Measurements from ENCODE around the gene CDA.

Gene CDA

DNA sequence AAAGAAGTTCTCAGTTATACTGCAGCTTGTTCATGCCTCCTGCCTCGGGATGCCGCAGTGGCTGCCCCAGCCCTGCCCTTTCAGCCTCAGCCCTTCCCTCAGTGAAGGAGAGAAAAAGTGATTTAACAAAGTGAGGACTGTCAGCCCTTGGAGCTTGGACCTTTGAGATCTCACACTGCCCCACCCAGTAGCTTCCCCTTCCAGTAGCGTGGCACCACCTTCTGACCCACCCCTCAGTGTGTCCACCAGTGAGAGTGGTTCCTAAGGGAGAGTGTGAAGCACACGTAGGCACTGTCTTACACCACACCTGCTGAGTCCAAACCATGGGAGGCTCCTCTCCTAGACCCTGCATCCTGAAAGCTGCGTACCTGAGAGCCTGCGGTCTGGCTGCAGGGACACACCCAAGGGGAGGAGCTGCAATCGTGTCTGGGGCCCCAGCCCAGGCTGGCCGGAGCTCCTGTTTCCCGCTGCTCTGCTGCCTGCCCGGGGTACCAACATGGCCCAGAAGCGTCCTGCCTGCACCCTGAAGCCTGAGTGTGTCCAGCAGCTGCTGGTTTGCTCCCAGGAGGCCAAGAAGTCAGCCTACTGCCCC lies at the start of gene CDA:
CDA (plus strand) TSS at position 464 of the 592 bp plus-strand sequence; CDS start at position 497, 33 bp downstream.
- DNase-seq: no peak

DNA sequence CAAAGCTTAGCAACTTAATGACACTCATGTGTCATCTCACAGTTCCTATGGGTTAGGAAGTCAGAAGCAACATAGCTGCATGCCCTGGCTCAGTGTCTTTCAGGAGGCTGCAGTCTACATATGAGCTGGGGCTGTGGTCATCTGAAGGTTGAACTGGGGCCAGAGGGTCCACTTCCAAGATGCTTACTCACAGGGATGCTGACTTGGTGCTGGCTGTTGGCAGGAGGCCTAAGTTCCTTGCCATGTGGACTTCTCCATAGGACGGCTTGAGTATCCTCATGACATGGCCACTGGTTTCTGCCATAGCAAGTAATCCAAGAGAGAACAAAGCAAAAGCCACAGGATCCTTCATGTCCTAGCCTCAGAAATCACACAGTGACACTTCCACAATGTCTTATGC lies 48.6 kb upstream of the CDA start:
- no peak for DNase-seq

DNA sequence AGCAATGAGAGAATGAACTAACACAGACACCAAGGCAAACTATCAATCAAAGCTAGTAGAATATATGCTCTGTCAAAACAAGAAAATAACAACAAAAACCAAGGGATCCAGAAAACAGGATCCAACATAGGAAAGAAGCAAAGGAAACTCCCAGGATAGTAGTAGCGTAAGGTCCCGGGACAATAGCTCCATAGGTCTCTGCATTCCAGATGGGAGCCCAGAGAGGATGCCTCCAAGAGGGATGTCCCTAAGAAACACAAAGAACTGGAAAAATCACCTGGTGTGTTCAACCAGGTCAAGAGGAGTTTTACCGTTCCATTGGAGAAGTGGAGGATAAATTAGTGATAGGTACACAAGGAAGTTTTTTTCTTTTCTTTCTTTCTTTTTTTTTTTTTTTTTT lies 42.3 kb upstream of the CDA start:
- DNase-seq: no peak

DNA sequence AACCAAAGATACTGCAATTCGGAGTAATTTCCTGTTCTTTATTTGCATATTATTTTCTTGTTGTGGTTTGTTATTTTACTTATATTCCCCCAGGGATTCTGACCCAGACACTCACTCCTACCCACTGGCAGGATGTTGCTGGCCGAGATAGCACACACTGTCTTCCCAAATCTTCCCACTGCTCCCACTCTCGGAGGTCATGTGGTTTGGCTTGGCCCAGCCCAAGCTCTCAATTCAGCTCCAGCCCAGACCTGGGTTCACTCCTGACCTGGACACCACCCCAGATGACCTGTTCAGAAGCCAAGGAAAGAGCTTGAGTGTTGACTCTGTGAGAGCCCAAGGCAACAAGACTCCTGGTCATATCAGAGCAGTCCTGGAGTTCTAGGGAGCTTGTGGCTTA lies 37.7 kb upstream of the CDA start:
- DNase-seq: no peak

DNA sequence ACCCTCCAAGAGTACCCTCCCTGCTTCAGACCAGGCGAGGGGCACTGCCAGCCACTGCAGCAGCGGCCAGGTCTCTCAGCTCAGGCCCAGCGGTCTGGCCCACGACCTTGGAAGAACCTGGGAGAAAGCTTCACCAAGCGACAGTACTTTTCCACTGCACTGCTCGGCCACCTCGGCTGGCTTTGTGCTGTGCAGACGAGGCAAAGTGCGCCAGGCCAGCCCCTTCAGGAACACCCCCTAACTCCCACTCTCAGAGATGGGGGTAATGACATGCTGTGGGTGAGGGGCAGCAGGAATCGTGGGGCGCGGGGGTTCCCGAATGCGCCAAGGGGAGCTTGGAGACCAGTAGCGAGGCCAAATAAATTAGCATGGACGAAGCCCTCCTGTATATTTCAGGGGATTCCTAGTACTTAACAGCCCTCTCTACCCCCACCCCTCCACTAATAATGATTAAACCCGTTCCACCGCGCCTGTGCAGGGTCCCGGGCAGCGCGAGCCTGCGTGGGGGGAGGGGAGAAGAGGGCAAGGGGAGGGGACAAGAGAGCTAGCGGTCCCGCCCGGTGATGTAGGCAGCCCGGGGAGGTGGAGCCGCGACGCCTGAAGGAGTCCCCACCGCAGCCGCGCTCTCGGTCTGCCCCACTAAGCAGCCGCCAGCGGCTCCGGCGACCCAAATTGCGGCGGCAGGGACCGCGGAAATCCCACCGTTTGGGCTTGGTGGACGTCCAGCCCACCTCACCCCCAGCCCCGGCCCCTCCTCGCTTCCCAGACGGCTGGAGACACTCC lies 36.8 kb upstream of the CDA start, which contains the start of gene FAM43B:
FAM43B (plus strand) TSS at position 629 of the 783 bp plus-strand sequence. CDS start 401 bp downstream, outside the sequence.
- DNase-seq: no peak

DNA sequence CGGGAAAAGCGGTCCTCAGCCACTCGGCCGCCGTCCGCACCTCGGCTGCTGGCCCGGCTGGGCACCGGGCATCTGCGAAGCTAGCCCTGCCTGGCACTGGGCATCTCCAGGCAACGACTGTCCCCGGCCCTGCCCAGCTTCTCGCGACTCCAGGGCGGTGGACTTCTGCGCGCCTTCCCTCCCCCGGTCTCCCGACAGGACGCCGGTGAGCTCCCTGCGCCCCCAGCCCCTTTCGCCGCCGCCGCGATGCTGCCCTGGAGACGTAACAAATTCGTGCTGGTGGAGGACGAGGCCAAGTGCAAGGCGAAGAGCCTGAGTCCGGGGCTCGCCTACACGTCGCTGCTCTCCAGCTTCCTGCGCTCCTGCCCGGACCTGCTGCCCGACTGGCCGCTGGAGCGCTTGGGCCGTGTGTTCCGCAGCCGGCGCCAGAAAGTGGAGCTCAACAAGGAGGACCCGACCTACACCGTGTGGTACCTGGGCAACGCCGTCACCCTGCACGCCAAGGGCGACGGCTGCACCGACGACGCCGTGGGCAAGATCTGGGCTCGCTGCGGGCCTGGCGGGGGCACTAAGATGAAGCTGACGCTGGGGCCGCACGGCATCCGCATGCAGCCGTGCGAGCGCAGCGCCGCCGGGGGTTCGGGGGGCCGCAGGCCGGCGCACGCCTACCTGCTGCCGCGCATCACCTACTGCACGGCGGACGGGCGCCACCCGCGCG lies 36.0 kb upstream of the CDA start:
- DNase-seq: no peak

DNA sequence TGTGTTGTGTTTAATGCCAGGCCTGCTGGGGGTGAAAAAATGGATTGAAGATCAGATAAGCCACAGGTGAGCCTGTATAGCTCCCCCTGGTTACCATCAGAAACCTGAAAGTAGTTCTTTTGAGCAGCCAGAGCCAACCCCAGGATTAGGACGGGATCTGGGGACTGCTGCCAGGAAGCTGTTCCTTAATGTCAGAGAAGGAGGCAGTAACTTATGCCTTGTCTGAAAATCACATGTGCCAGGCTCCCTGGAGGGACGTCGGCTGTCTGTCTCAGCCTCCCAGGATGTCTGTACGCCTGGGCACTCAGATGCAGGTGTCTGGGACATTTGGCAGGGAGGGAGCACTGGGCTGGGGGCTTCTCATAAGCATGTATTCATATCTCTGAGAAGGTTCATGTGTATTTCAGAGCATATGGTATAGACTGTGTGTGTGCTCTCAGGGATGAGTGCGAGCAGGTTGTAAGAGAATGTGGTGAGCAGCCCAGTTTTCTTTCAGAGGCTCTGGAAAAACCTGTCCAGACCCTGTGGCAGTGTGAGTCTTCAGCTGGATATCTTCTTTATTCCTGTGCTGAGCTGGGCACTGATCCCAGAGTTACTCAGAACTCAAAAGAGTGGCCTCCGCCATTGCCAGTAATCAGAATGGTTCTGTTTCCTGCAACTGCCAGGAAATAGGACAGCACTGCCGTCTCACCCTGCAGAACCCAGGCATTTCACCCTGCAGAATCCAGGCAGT lies 33.7 kb upstream of the CDA start:
- DNase-seq: no peak

DNA sequence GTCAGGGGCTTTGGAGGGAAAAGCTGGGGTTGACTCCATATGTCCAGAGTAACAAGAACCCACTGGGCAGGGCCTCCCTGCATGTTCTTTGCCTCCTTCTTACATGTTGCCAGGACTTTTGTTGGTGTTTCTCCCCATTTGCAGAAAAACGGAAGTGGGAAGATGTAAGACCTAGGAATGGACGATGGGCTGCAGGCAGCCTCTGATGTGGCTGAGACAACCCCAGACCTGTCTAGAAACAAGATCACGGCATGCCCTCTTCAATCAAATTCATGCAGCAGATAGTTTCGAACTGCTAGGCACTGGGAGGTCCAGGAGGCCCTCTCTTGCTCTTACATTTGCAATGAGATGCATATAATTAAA lies 33.2 kb upstream of the CDA start:
- no peak for DNase-seq

DNA sequence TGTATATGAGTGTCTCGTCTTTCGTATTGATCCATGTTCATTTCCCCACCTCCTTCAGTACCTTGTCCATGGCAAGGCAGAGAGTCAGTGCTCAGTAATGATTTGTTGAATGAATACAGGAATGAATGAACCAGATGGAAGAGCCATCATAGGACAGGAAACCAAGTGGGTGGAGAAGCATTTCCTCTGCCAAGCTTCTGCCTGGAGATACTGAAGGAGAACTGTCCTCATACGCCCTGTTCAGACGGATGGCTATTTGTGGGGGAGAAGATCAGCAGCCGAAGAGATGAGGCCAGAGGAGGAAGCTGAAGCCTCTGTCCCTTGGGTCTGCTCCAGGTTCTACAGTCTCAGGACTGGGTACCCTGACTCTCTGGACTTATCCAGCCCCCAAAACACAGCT lies 30.7 kb upstream of the CDA start:
- DNase-seq: no peak

DNA sequence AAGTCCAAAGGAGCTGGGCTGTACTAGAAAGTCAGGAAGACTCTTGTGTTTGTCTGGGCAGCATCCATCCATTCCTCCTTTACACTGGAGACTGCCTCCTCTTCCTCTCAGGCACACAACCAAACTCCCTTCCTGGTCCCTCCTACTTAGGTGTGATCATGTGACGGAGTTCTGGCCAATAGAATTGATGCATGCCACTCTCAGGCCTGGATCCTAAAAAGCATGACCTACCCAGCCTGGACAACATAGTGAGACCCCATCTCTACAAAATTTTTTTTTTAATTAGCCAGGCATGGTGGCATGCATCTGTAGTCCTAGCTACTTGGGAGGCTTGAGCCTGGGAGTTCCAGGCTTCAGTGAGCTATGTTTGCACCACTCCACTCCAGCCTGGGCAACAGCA lies 27.9 kb upstream of the CDA start:
- DNase-seq: no peak

DNA sequence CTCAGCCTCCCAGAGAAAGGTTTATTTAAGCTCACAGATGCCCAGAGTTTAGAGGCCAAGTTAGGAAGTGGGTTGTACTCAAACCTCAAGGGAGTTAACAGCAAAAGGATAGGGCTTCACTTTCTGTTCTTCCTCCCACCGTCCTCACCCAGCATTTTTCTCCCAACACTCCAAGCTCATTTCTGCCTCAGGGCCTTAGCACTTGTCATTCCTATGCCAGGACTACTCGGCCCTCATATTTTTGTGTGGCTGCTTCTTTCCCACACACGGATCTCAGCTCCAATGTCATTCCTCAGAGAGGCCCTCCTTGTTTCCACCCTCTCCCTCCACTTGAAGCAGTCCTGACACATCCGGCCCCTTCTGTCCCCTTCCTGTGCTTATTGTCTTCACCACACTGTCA lies 23.7 kb upstream of the CDA start:
- DNase-seq: no peak

DNA sequence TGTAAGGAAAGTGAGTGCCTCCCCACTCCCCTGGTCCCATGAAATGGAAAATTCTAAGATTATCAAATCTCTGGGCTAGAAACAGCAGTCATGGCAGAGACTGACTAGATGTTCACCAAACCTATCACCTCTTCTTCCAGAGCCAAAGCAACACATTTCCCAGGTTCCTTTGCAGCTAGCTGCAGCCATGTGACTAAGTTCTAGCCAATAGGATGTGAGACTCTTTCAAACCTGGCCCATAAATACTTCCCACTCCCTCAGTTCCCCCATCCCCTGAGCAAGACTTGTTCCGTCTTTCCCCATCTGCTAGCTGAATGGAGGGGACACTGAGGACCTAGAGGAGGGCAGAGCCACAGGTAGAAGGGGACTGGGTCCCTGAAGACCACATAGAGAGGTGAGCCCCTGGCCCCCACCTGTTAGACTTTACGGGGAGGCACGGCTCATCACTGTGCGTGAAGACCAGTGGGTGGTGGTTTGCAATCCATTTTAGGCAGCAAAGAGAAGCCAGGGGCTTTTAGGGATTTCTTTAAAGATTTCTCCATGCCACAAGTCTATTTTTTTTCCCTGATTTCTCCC lies 19.3 kb upstream of the CDA start:
- DNase-seq: no peak

DNA sequence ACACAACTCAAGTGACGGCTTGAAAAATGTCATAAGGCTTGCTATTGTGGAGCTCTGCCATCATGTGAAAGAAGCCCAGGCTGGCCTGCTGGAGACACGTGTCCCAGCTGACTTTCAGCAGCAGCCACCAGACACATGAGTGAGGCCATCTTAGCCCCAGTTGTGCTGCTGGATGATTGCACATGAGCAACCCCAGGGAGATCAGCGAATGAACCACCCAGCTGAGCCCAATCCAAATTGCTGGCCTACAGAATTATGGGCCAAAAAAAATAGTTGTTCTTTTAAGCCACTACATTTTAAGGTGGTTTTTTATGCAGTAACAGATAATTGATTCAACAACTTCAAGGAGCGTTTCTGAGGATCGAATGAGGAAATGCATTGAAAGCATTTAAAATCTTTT lies 17.5 kb upstream of the CDA start:
- no peak for DNase-seq

DNA sequence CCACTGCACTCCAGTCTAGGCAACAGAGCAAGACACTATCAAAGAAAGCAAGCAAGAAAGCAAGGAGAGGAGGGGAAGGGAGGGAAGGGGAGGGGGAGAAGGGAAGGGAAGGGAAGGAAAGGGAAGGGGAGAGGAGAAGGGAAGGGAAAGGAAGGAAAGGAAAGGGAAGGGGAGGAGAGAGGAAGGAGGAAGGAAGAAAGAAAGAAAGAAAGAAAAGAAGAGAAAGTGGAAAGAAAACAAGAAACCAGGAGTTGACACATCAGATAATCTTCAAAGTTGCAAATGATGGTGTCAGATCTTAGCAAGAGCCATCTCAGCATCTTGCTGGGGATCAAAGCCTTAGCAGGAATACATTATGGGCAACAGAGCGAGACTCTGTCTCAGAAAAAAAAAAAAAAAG lies 14.9 kb upstream of the CDA start:
- DNase-seq: no peak

DNA sequence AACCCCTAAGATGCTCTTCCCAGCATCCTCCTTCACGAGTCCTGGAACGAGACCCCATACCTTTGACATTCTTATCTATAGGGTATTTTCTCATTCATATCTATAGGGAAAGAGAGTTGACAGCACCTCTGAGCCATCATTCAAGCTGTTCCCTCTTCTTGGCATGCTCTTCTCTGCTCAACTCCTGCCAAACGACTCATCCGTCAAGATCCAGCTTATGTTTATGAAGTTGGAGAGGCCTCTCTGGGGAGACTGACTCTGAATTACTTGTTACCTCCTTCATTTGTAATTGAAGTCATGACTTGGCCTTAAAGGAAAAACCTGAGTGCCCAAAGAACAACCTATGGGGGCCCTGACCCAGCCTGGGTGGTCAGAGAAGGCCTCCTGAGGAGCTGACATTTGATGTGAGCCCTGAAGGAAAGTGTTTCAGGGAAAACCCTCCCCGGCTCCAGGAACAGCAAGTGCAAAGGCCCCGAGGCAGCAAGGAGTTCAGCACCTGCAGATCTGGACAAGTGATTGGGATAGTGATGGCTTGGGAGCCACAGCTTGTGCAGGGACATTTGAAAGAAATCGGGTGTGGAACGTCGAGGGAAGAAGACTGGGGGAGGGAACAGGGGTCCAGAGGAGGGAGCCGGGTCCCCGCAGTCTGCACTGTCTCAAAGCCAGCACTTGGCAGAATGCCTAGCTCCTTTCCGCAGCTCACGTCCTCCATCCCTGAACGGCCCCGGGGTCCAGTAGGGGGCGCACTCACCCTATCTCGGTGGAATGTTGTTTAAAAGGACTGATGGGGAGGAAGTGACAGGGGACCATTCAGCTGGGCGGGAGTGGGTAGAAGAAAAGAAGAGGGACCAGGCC lies 14.0 kb upstream of the CDA start:
- DNase-seq: peak; percentile 95

DNA sequence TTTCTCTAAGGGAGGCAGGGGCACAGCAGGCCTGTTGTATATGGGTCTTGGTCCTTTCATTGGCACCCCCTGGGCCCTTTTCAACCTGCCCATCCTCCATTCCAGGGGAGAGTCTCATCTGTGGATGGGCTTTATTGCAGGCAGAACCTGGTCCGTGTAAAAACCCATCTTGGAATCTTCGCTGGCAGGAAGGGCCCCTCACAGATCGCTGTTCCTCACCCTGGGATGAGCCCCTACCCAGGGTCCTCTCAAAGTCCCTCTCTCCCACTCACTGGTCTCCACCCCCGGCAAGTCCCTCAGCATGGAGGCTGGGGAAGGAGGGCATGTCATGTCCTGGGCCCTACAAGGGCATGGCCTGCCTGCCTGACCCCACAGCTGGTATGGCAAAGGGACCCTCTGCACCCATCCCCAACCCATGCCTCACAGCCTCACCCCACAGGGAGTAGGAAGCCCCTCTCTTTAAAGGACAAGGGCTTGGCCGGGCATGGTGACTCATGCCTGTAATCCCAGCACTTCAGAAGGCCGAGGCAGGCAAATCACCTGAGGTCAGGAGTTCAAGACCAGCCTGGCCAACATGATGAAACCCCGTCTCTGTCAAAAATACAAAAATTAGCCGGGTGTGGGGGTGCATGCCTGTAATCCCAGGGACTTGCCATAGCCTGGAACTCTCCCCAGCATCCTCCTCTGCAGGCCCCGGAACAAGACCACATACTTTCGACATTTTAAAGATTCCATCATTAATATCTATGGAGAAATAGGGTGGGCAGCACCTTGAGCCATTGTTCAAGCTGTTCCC lies 13.2 kb upstream of the CDA start:
- DNase-seq: no peak

DNA sequence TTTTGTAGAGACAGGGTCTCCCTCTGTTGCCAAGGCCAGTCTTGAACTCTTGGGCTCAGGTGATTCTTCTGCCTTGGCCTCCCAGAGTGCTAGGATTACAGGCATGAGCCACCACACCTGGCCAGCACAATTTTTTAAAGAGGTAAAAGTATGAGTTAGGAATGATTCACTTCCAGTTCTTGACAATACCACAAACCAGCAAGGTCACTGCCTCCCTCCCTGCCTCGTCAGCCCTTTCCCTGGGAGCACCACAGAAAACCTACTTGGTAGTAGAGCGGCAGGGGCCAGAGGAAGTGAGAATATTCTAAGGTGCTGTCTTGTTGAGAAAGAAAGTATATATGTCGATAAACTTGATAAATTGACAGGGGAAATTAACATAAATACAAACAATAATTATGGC lies 10.8 kb upstream of the CDA start:
- DNase-seq: no peak

DNA sequence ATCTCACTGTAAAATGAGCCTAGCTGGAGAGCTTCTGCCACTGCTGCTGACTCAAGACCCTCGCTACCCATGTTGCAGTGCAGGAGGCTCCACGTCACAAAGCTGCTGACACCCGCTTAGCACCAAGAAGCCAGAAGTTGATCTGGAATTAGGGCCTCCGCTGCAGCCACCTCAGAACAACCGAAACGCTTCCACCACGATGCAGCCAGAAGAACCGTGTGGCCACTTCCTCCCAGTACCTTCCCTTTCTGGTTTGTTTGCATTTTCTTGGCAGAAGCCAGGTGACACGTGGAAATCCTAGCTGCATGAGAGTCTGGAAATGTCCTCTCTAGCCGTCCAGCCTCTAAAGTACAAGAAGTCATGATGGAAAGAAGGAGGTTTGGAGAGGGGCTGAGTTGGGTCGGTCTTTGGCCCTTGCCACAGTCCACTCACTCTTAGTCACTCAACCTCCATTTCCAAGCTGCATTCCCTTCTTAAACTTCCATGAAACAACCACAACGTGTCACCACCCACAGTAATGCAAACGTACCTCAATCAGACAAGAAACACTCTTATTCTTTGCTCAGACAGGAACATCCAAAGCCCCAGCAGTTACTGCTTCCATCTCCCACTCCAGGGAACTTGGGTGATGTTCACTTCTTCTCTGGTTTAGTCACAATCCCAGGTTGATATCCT lies 10.0 kb upstream of the CDA start:
- DNase-seq: no peak

DNA sequence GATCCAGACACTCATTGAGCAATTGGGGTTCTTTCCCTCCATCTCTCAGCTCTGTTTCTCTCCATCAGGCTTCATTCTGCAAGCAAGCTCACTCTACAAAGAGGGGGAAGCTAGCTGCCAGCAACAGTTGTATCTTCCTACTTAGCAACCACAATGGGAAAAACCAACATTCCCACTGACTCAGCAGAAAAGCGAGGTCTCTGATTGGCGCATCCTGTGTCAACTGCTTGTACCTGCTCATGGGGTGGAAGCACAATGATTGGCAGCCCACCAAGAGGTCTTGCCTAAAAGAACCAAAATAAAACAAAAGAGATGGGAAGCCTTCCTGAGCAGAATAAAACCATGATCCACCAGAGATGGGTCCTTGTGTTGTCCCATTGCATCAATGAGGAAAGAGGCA lies 4.0 kb upstream of the CDA start:
- no peak for DNase-seq

DNA sequence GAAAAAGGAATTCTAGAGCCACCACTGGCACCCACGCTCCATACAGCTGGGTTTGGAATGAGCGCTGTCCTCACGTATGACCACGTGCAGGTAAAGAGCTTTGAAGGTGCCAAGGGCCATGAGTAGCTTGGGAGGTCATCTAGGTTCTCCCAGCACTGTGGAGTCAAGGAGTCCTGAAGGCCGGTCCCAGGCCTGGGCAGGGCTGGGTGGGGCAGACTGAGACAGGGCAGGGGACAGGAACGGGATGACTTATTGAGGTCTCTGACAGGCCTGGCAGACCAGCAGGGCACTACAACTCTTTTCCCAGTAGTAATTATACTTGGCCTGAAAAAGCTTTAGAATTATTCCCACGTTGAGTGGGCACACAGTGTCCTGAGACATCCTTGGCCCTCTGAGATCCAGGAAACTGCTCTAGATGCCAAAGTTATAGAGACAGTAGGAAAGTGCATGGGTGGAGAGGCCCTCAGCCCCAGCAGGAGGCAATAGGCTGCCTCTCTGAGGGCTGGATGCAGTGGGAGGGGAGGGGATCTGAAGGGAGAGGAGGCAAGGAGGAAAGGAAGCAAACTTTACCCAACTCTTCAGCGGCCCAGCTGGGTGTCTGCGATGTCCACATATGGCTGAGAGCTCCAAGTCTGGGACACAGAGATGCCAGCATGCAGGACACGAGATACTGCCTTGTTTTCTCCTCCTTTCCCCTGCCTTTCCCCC lies 1.8 kb upstream of the CDA start:
- DNase-seq: no peak

Data from activated CD8-positive, alpha-beta memory T cell treated with anti-CD3 and anti-CD28 coated beads, Interleukin-2, amount 50 U/mL, for 48 hours (primary cell).